IMR-90 (cell line): Measurements from ENCODE around the gene CTRB2. TPM values are rescaled to one million over a fixed set of nuclear protein-coding genes. Genes with fewer than 3 reads are reported as not detected.

Experiments used
- ATAC-seq: fragments of 200-7000 bp; cut with Tn5 transposase; 2 replicates; pipeline ENCODE4 v1.9.1; 2020; ENCODE audit warnings: low read depth, mild to moderate bottlenecking, moderate library complexity
- BruUV-seq: library from RNA; stranded (reverse); fragments of 400-500 nt; replicated peaks from 2 replicates; lab custom pipeline; 2021; lab: Mats Ljungman, UMichigan
- CTCF ChIA-PET: fragments of 300-600 bp; formaldehyde crosslinking; extraction: SDS; loops from one replicate; lab custom pipeline; 2021; ENCODE audit warnings: antibody characterized with exemption; lab: Yijun Ruan, JAX
- POLR2A ChIA-PET: fragments of 300-600 bp; sonication (Branson Sonifier 250); formaldehyde crosslinking; loops from one replicate; lab custom pipeline; 2022; ENCODE audit warnings: antibody characterized with exemption; ENCODE audit not compliant: unreplicated experiment; lab: Charles Lee
- DNase-seq: peaks from one replicate; pipeline ENCODE4 v3.0.0; 2013
- H2AFZ ChIP-seq: replicated peaks from 2 replicates; pipeline ENCODE3; 2013; ENCODE audit warnings: low read length, mild to moderate bottlenecking; ENCODE audit not compliant: poor library complexity
- H2AK5ac ChIP-seq: 2 replicates; pipeline ENCODE4 v1.6.1; 2013; ENCODE audit warnings: low read depth, low read length, inconsistent platforms
- H2AK9ac ChIP-seq: replicated peaks from 2 replicates; pipeline ENCODE3; 2013; ENCODE audit warnings: mild to moderate bottlenecking, low read depth, low read length, moderate library complexity; ENCODE audit not compliant: poor library complexity
- H2BK120ac ChIP-seq: 2 replicates; pipeline ENCODE4 v1.6.1; 2013; ENCODE audit warnings: low read depth, low read length, inconsistent platforms
- H2BK15ac ChIP-seq: 3 replicates; pipeline ENCODE4 v1.6.1; 2013; ENCODE audit warnings: low read depth, low read length, inconsistent platforms
- H2BK20ac ChIP-seq: 2 replicates; pipeline ENCODE4 v1.6.1; 2013; ENCODE audit warnings: low read depth, mild to moderate bottlenecking, inconsistent platforms, low read length, moderate library complexity
- H2BK5ac ChIP-seq: 2 replicates; pipeline ENCODE4 v1.6.1; 2013; ENCODE audit warnings: mild to moderate bottlenecking, low read depth, low read length, inconsistent platforms; ENCODE audit not compliant: poor library complexity, severe bottlenecking
- H3K14ac ChIP-seq: replicated peaks from 2 replicates; pipeline ENCODE4 v1.6.1; 2013; ENCODE audit warnings: low read depth, low read length, inconsistent platforms
- H3K18ac ChIP-seq: 2 replicates; pipeline ENCODE4 v1.6.1; 2013; ENCODE audit warnings: low read depth, low read length, control low read depth
- H3K23ac ChIP-seq: 2 replicates; pipeline ENCODE4 v1.6.1; 2013; ENCODE audit warnings: low read depth, low read length, inconsistent platforms
- H3K27ac ChIP-seq: 2 replicates; pipeline ENCODE4 v1.5.1; 2013; ENCODE audit warnings: mild to moderate bottlenecking, control low read depth, low read length; ENCODE audit not compliant: insufficient read depth
- H3K27me3 ChIP-seq: 2 replicates; pipeline ENCODE4 v1.6.1; 2013; ENCODE audit warnings: low read length; ENCODE audit not compliant: control insufficient read depth, insufficient read depth
- H3K36me3 ChIP-seq: 2 replicates; pipeline ENCODE4 v1.6.1; 2013; ENCODE audit warnings: low read length, mixed read lengths; ENCODE audit not compliant: control insufficient read depth, insufficient read depth
- H3K4ac ChIP-seq: 2 replicates; pipeline ENCODE4 v1.6.1; 2013; ENCODE audit warnings: low read depth, low read length, inconsistent platforms
- H3K4me1 ChIP-seq: 2 replicates; pipeline ENCODE4 v1.6.1; 2013; ENCODE audit warnings: low read length, mixed read lengths; ENCODE audit not compliant: control insufficient read depth, insufficient read depth
- H3K4me2 ChIP-seq: 2 replicates; pipeline ENCODE4 v1.6.1; 2013; ENCODE audit warnings: low read depth, mild to moderate bottlenecking, control low read depth, low read length, moderate library complexity
- H3K4me3 ChIP-seq: 2 replicates; pipeline ENCODE4 v1.5.1; 2013; ENCODE audit warnings: low read depth, mild to moderate bottlenecking, control low read depth, low read length, moderate library complexity; ENCODE audit not compliant: insufficient read depth
- H3K56ac ChIP-seq: 2 replicates; pipeline ENCODE4 v1.6.1; 2013; ENCODE audit warnings: low read length, inconsistent platforms; ENCODE audit not compliant: insufficient read depth; ENCODE audit errors: extremely low read depth
- H3K79me1 ChIP-seq, 2 experiments: 2 replicates each; pipeline ENCODE4 v1.6.1; 2013; ENCODE audit warnings: low read length in 2 of 2, inconsistent platforms in 1 of 2, low read depth in 1 of 2
- H3K9ac ChIP-seq: 2 replicates; pipeline ENCODE4 v1.6.1; 2013; ENCODE audit warnings: low read depth, low read length, control low read depth
- H3K9me1 ChIP-seq: 2 replicates; pipeline ENCODE4 v1.6.1; 2013; ENCODE audit warnings: low read length, inconsistent platforms; ENCODE audit not compliant: insufficient read depth
- H3K9me3 ChIP-seq: 2 replicates; pipeline ENCODE4 v1.6.1; 2013; ENCODE audit warnings: low read length; ENCODE audit not compliant: control insufficient read depth, insufficient read depth
- H4K20me1 ChIP-seq: 2 replicates; pipeline ENCODE4 v1.6.1; 2013; ENCODE audit warnings: low read length, inconsistent platforms; ENCODE audit not compliant: insufficient read depth
- H4K5ac ChIP-seq: 2 replicates; pipeline ENCODE4 v1.6.1; 2013; ENCODE audit warnings: mild to moderate bottlenecking, low read depth, low read length, control low read depth
- H4K8ac ChIP-seq, 2 experiments: 2 replicates each; pipeline ENCODE4 v1.6.1; 2013; ENCODE audit warnings: low read depth in 2 of 2, low read length in 2 of 2, control low read depth in 1 of 2, inconsistent platforms in 1 of 2
- H4K91ac ChIP-seq: 2 replicates; pipeline ENCODE4 v1.6.1; 2013; ENCODE audit warnings: low read depth, low read length, inconsistent platforms; ENCODE audit not compliant: insufficient read depth
- BHLHE40 ChIP-seq: fragments of 150-350 bp; IDR thresholded peaks from 2 replicates; pipeline ENCODE4 v1.6.1; 2016; ENCODE audit warnings: mild to moderate bottlenecking, low read depth, low read length
- CHD1 ChIP-seq: IDR thresholded peaks from 2 replicates; pipeline ENCODE4 v1.6.1; 2012; ENCODE audit warnings: low read depth, low read length, improper control_type of control experiment
- CTCF ChIP-seq: conservative IDR thresholded peaks from 2 replicates; pipeline ENCODE4 v1.5.1; 2012; ENCODE audit warnings: mild to moderate bottlenecking, low read depth, low read length, improper control_type of control experiment
- FOS ChIP-seq: fragments of 150-350 bp; IDR thresholded peaks from 2 replicates; pipeline ENCODE4 v1.6.1; 2016; ENCODE audit warnings: low read depth, low read length
- MAZ ChIP-seq: IDR thresholded peaks from 2 replicates; pipeline ENCODE4 v1.6.1; 2012; ENCODE audit warnings: low read depth, mild to moderate bottlenecking, low read length, improper control_type of control experiment, moderate library complexity, borderline replicate concordance
- RAD21 ChIP-seq: IDR thresholded peaks from 2 replicates; pipeline ENCODE4 v1.6.1; 2012; ENCODE audit warnings: low read length, improper control_type of control experiment
- RFX5 ChIP-seq: IDR thresholded peaks from 2 replicates; pipeline ENCODE4 v1.8.0; 2012; ENCODE audit warnings: low read depth, mild to moderate bottlenecking, low read length, moderate library complexity
- WGBS, 2 experiments: methylation state at CpG; one replicate each; pipeline versions ENCODE4 v1.1.5 to v1.1.7; 2013; ENCODE audit warnings: missing lambda C conversion rate in 2 of 2; ENCODE audit not compliant: insufficient read length in 1 of 2; ENCODE audit errors: extremely low coverage in 2 of 2; 5-methylcytosine and 5-hydroxymethylcytosine counted together
- dilution Hi-C: fragments of 300-500 bp; cut with HindIII; formaldehyde crosslinking; loops from one replicate; pipeline ENCODE4 v1.14.3; 2018; ENCODE audit warnings: low sequenced_read_pairs; ENCODE audit not compliant: unreplicated experiment
- in situ Hi-C: fragments of 300-500 bp; cut with MboI; formaldehyde crosslinking; loops from 3 replicates; pipeline ENCODE4 v1.14.3; 2019; ENCODE audit warnings: low sequenced_read_pairs, inconsistent platforms, mixed read lengths
- intact Hi-C: fragments of 100-400 bp; cut with micrococcal nuclease; formaldehyde crosslinking; loops from 2 replicates; pipeline ENCODE4 v1.10.0; 2022
- polyA plus RNA-seq, 3 experiments: library from polyadenylated mRNA; depleted of rRNA; stranded (reverse); fragments of >200 nt; gene quantifications; 2 replicates each; pipeline ENCODE4 v1.2.3, GENCODE V29; 2012; ENCODE audit warnings: low replicate concordance in 1 of 3
- total RNA-seq: library from RNA; depleted of rRNA; stranded (reverse); fragments of >200 nt; gene quantifications from 2 replicates; pipeline ENCODE4 v1.2.3, GENCODE V29; 2012
- TF ChIP-seq, protein P1 (sequence below): fragments of 150-350 bp; IDR thresholded peaks from 2 replicates; pipeline ENCODE4 v1.6.1; 2016; ENCODE audit warnings: low read depth, mild to moderate bottlenecking, low read length, moderate library complexity, borderline replicate concordance

Gene CTRB2
- total and polyA plus RNA-seq, 2 of the 4 experiments (the other 2 are of a cell fraction) = not detected

- Histone ChIP-seq H3K9ac (no peak overlapping the region), H3K56ac (no peak overlapping the region), H3K27me3 (no peaks in the 10 kb centered on the region), H3K79me1 (peaks cover 5 to 45% of the 10 kb centered on the region in 2 experiments; a peak in 3 of 4 replicates), H2BK5ac (no peak overlapping the region), H2AK5ac (no peak overlapping the region), H2BK15ac (no peak overlapping the region), H4K5ac (no peak overlapping the region), H2BK120ac (no peak overlapping the region), H3K23ac (no peak overlapping the region), H4K20me1 (peaks cover 63% of the 10 kb centered on the region), H3K14ac (no peak overlapping the region), H2AK9ac (no peak overlapping the region), H3K4me2 (no peak overlapping the region), H3K9me1 (peaks cover 6% of the 10 kb centered on the region; the same call in 1 of the 2 replicates), H3K9me3 (no peaks in the 10 kb centered on the region), H3K18ac (no peak overlapping the region), H2AFZ (peak overlapping the region; percentile 67), H4K8ac (no peak overlapping the region), H3K4ac (no peak overlapping the region), H3K4me1 (no peaks in the 10 kb centered on the region), H3K4me3 (no peak overlapping the region), H4K91ac (no peak overlapping the region), H3K27ac (no peak overlapping the region), H2BK20ac (no peak overlapping the region), H3K36me3 (peaks cover 33% of the 10 kb centered on the region)
- 77% methylated on average over 10 of the region's 26 CpGs; no CpG with 5 or more reads in 1 of the 2 experiments for WGBS, 2 experiments
- no TSS peak for BruUV-seq
- ATAC-seq = no peak
- no peak for DNase-seq
- in situ Hi-C loops = no loop called here
- dilution Hi-C loops = no loop called here
- CTCF ChIA-PET = no interaction called here
- POLR2A ChIA-PET = no interaction called here
- TF ChIP-seq MAZ (no peak), CTCF (no peak), RAD21 (no peak), CHD1 (no peak), RFX5 (no peak), BHLHE40 (no peak), FOS (no peak)
- TF ChIP-seq, protein P1, sequence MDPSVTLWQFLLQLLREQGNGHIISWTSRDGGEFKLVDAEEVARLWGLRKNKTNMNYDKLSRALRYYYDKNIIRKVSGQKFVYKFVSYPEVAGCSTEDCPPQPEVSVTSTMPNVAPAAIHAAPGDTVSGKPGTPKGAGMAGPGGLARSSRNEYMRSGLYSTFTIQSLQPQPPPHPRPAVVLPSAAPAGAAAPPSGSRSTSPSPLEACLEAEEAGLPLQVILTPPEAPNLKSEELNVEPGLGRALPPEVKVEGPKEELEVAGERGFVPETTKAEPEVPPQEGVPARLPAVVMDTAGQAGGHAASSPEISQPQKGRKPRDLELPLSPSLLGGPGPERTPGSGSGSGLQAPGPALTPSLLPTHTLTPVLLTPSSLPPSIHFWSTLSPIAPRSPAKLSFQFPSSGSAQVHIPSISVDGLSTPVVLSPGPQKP = no peak
- intact Hi-C loops = loop anchor here (2.0 kb wide), 1 partner anchor 19 kb away; the partner anchor contains the start of gene CTRB2
Measured at GRCh38 chr16:75225678-75226515, 18.9 kb upstream of the CTRB2 start.
